OCI-M1 (cell line): ENCODE measurements around the gene RSL1D1.
"Not testable (repeated sequence)": the region's sequence is repeated elsewhere in the genome, so short reads cannot be mapped to it uniquely, and the experiment has no call there.

ENCODE experiments used
- DNase-seq: peaks from one replicate; lab custom pipeline; 2025; lab: John Stamatoyannopoulos, UW

Gene RSL1D1

DNA sequence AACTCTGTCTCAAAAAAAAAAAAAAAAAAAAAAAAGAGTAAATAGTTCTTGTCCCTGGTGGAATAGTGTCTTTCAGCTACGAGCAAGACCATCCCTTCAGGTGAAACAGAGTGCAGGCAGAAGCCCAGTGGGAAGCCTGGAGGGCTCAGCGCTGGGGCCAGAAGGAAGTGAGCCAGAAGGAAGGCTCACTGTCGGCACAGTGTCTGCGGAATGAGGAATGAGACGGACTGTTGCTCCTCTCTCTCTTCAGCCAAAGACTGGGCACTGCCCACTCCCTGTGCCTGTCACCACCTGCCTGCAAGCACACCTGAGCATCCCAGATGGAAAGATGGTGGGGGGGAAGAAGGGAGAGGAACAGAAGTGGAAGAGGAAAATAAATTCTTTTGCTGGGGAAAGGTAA lies 7.5 kb downstream of the RSL1D1 start:
- no peak for DNase-seq

DNA sequence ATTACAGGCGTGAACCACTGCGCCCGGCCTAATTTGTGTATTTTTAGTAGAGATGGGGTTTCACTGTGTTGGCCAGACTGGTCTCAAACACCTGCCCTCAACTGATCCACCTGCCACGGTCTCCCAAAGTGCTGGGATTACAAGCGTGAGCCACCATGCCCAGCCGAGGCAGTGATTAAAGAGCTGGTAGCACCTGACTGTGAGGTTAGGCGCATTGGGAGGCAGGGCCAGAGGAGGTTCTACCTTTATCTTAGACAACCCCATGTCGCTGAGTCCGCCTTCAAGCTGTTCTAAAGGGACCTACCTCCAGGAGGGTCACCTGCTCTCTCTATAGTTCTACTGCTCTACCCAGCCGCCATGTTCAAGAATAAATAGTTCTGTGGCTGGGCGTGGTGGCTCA lies 8.1 kb downstream of the RSL1D1 start:
- DNase-seq = no peak

DNA sequence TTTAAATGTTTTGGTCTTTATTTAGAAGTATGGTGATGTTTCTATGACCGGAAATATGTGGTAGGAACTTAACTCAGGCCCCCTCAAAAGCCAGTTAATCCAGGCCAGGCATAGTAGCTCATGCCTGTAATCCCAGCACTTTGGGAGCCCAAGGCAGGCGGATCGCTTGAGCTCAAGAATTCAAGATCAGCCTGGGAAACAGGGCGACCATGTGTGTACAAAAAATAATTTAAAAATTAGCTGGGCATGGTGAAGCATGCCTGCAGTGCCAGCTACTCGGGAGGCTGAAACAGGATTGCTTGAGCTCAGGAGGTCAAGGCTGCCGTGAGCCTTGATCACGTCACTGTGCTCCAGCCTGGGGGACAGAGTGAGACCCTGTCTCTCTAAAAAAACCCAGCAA lies 10.3 kb downstream of the RSL1D1 start:
- DNase-seq = no peak

DNA sequence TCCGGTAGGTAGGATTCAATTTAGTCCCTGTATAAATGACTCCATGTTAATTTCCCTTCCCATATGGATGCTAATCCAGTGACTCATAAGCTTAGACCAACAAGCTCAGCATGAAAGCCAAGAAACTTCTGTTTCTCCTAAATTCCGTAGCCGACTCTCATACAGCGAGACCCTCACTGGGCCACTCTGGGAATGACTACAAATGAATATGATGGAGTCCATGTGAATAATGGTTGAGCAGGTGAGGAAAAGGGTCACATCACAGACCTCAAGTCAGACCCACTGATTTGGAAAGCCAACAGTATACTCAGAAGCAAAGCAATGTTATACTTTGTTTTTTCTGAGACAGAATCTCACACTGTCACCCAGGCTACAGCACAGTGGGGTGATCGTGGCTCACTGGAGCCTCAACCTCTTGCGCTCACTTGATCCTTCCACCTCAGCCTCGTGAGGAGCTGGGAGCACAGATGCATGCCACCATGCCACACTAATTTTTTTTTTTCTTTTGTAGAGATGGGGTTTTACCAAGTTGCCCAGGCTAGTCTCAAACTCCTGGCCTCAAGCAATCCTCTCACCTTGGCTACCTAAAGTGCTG lies 14.6 kb downstream of the RSL1D1 start:
- no peak for DNase-seq

DNA sequence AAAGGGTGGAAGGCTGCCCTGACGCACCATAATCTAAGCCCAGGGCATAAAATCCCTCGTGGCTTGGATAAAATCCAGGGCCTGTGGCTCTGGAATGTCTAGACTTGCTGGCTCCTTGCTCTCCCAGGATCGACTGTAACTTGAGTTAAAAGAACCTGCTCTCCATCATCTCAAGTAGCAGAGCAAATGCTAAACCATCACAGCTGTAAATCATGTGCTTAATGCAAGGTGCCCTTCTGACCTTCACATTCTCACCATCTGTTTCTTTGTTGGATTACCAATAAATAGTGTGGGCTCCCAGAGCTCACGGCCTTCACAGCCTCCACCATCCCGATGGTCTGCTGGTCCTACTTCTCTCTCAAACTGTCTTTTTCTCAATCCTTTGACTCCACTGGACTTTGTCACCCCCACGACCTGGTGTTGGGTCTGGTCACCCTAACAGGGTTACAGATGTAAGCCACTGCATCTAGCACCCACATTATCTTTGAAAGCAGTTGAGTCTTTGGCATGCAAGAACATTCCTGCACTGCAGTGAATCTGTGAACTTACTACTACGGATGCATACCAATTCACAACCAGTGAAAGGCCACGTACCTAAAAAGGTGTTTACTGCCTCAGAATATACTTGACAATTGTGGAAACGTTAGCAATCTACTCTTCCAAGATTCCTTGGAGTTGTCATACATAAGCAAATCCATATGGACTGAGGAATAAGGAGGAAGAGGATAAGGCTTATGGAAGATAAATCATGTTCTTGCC lies 15.3 kb downstream of the RSL1D1 start:
- no peak for DNase-seq

DNA sequence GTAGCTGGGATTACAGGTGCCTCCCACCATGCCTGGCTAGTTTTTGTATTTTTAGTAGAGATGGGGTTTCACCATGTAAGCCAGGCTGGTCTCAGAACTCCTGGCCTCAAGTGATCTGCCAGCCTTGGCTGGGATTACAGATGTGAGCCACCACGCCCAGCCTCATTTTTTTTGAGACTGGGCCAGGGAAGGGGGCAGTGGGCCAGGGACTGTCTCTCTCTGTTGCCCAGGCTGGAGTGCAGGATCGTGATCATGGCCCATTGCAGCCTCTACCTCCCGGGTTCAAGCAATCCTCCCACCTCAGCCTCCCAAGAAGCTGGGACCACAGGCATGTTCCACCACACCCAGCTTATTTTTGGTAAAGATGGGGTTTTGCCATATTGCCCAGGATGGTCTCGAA lies 16.0 kb downstream of the RSL1D1 start:
- no peak for DNase-seq

DNA sequence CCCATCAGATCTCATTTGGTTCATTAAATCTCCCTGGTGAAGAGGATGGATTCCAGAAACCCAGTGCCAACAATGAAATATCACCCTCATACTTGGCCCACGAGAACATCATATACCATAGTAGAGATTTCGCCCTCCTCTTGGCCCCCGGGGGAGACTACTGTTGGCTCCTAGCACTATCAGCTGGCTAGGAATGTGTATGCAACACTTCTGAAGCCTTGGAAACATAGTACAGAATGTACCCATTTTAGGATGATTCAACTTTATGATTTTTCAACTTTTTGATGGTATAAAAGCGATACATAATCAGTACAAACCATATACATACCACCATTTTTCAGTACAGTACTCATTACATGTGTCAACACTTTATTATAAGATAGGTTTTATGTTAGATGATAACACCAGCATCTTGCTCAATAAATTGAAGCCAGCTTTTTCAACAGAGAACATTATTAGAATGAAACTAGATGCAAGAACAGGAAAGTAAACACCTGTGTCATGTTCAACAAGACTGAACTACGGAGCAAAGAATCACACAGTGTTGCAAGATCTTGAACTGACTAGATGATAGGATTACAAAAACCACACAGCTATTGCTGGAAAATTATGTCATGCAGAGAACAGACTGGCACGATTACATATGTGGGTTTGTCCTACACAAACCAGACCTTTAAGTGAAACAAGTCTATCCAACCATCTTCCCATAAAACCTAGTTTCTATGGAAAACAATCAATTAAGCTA lies 17.2 kb downstream of the RSL1D1 start:
- DNase-seq = peak; percentile 62

DNA sequence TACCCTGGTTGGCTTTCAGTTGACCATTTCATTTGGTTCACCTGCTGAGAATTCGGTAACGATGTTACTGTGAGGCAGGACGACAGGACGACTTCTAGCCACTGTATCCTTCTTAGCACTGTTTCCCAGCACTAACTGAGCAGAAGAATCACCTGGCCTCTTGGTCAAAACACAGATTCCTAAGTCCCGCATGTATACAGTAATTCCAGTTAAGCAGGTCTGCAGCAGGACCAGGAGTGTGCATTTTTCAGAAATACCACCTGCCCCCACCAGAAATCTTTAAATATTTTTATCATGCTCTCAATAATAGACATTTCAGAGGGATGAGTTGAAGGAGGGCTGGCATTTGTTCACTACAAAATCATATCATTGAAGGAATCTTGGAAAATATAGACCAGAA lies 22.6 kb downstream of the RSL1D1 start:
- DNase-seq = no peak

GRCh38 chr16:11825520-11826165 lies 25.7 kb downstream of the RSL1D1 start:
- DNase-seq = not testable (repeated sequence)

GRCh38 chr16:11824362-11824761 lies 27.0 kb downstream of the RSL1D1 start:
- peak; percentile 55 for DNase-seq

DNA sequence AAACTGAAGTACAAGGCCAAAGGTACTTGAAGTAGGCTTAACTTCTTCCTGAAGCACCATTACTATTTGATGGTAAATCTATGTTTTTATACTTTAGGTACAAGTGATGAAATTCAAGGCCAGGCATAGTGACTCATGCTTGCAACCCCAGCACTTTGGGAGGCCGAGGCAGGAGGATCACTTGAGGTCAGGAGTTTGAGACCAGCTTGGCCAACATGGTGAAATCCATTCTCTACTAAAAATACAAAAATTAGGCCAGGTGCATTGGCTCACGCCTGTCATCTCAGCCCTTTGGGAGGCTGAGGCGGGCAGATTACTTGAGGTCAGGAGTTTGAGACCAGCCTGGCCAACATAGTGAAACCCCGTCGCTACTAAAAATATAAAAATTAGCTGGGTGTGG lies 27.7 kb downstream of the RSL1D1 start:
- not testable (repeated sequence) for DNase-seq

GRCh38 chr16:11819798-11820197 lies 31.5 kb downstream of the RSL1D1 start:
- peak; percentile 91 for DNase-seq

DNA sequence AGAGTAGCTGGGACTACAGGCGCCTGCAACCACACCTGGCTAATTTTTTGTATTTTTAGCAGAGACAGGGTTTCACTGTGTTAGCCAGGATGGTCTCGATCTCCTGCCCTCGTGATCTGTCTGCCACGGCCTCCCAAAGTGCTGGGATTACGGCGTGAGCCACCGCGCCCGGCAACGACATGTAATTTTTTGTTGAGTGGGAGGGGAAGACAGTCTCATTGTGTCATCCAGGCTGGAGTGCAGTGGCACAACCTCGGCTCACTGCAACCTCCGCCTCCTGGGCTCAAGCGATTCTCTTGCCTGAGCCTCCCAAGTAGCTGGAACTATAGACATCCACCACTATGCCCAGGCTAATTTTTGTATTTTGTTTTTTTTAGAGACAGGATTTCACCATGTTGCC lies 32.4 kb downstream of the RSL1D1 start:
- DNase-seq = not testable (repeated sequence)

DNA sequence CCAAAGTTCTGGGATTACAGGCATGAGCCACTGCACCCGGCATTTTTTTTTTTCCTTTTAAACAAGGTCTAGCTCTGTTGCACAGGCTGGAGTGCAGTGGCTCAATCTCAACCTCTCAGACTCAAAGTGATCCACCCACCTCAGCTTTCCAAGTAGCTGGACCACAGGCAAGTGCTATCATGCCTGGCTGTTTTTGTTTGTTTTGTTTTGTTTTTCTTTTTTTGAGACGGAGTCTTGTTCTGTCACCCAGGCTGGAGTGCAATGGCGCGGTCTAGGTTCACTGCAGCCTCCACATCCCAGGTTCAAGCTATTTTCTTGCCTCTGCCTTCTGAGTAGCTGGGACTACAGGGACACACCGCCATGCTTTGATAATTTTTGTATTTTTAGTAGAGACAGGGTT lies 35.2 kb downstream of the RSL1D1 start:
- no peak for DNase-seq

DNA sequence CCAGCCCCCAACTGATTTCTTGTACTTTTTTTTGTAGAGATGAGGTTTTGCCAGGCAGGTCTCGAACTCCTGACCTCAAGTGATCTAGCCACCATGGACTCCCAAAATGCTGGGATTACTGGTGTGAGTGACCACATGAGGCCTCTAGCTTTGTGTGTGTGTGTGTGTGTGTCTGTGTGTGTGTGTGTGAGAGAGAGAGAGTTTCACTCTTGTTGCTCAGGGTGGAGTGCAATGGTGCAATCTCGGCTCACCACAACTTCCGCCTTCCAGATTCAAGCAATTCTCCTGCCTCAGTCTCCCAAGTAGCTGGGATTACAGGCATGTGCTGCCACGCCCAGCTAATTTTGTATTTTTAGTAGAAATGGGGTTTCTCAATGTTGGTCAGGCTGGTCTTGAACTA lies 36.5 kb downstream of the RSL1D1 start:
- DNase-seq = peak; percentile 40

DNA sequence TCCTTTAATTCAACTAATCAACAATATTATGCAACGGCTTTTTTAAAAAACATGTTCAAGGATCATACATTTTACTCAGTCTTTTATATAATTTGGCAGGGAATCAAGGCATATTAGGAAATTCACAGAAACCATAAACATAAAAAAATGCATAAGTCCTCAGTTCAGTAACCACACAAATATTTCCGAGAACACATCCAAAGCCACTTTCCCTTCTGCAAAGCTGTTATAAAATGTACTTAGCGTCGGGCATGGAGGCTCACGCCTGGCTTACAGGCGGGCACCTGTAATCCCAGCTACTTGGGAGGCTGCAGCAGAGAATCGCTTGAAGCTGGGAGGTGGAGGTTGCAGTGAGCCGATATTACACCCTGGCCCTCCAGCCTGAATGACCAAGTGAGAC lies 44.6 kb downstream of the RSL1D1 start:
- DNase-seq = no peak

DNA sequence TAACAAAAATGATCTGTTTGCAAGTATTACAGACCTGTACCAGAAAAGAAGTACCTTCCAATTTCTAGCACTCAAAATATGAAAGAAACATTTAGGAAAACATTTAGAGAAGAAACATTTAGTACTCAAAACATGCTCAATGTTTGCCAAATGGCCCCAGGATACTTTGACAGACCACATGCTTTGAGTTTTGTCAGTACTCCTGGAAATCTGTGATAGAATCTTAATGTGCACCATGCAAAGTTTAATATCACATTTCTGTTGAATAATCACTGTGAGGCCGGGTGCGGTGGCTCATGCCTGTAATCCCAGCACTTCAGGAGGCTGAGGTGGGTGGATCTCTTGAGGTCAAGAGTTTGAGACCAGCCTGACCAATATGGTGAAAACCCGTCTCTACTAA lies 45.8 kb downstream of the RSL1D1 start:
- DNase-seq = no peak

DNA sequence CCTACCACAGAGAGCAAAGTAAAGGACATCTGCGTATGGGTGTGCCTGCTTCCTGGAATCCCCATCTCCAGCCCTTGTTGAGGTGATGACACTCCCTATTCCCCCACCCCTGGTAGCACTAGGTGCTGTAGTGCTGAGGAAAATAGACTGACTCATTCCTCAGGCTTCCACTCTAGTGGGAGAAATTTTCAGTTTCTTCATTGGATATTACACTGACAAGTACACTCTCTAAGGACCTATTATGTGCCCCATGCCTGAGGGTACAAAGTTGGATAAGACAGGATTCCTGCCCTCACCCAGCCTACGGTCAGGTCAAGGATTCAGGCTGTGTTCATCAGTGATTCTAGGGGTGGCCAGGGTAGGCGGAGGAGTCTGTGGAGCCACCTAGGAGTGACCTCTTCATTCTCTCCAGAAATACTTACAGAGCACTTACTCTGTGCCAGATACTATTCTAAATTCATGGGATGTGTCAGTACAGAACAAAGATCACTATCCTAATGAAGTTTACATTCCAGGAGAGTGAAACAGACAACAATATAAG lies 49.8 kb downstream of the RSL1D1 start:
- no peak for DNase-seq

- no peak for DNase-seq
Observed at GRCh38 chr16:11800382-11800718, 51.0 kb downstream of the RSL1D1 start.

DNA sequence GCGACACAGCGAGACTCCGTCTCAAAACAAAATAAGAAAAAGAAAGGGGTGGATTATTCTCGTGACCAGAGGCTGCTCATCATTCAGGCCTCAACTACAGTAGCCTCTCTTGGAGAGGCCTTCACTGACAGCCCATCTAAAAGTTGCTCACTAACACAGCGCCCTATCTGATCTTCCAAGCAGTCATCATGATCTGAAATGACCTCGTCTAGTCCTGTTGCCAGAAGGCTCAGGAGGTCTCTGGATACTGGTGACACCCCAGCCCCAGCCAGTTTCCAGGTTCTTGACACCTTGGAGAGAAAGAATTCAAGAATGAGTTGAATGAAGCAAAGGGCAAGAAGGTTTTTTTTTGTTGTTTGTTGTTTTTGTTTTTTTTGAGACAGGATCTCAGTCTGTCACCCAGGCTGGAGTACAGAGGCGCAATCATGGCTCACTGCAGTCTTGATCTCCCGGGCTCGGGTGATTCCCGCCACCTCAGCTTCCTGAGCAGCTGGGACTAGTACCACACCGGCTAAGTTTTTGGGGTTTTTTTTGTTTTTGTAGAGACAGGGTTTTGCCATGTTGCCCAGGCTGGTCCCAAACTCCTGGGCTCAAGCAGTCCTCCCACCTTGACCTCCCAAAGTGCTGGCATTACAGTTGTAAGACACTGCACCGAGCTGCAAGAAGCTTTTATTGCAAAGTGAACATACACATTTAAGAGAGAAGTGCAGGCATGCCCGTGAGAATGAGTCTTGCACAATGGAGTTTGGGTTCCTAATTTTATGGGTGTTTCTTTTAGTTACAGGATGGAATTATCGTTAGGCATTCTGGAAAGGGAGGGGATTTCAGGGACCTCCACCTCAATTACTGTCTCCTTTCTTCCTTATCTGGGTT lies 51.6 kb downstream of the RSL1D1 start:
- DNase-seq = no peak

DNA sequence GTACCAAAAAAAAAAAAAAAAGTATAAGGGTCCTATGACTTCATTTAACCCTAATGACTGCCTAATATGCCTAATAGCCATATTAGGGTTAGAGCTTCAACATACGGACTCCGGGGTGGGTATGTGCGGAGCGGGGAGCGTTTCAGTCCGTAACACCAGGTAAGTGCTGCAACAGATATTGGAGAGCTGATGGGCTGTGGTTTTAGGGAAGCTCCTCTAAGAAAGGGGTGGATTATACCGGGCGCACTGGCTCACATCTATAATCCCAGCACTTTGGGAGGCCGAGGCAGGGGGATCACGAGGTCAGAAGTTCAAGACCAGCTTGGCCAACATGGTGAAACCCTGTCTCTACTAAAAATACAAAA lies 52.3 kb downstream of the RSL1D1 start:
- no peak for DNase-seq

DNA sequence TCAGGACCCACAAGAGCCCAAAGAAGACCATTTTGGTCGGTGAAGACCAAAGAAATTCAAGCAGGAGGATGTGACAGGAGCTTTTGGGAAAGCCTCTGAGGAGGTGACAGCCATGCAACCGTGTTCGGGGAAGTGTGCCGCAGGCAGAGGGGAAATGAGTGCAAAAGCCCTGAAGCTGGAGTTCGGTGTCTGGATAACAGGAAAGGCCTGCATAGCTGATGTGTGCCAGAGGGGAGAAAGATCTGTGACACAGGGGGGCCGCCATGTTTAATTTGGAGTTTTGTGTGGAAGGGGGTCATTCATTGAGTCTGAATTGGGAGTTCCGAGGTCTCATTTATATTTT lies 53.4 kb downstream of the RSL1D1 start:
- peak; percentile 57 for DNase-seq
